A673 (cell line): ENCODE measurements around the gene PLEKHA6. TPM values are rescaled to one million over a fixed set of nuclear protein-coding genes. Genes with fewer than 3 reads are reported as not detected.

Experiments
- BruUV-seq: library from RNA; stranded (reverse); fragments of 400-500 nt; replicated peaks from 2 replicates; lab custom pipeline; 2021; lab: Mats Ljungman, UMichigan
- CTCF ChIA-PET: fragments of 300-600 bp; sonication (Branson Sonifier 250); formaldehyde crosslinking; loops from one replicate; lab custom pipeline; 2022; ENCODE audit warnings: antibody characterized with exemption; lab: Charles Lee
- POLR2A ChIA-PET: fragments of 300-600 bp; sonication (Branson Sonifier 250); formaldehyde crosslinking; loops from one replicate; lab custom pipeline; 2022; ENCODE audit warnings: antibody characterized with exemption; ENCODE audit not compliant: low non-redundant PET; lab: Charles Lee
- DNase-seq: peaks from one replicate; pipeline ENCODE4 v3.0.0-alpha.2; 2015; ENCODE audit warnings: low spot score
- H3K27ac ChIP-seq: fragments of 200-600 bp; sonication (generic); 2 replicates; pipeline ENCODE4 v1.5.1; 2016; ENCODE audit warnings: mixed run types, low read depth, mild to moderate bottlenecking, mixed read lengths, antibody characterized with exemption, low read length; ENCODE audit not compliant: poor library complexity, severe bottlenecking
- H3K27me3 ChIP-seq: fragments of 200-600 bp; sonication (generic); replicated peaks from 2 replicates; pipeline ENCODE4 v1.6.1; 2017; ENCODE audit warnings: mixed run types, low read depth, mild to moderate bottlenecking, mixed read lengths, antibody characterized with exemption, low read length; ENCODE audit not compliant: insufficient read depth, poor library complexity
- H3K36me3 ChIP-seq: fragments of 200-600 bp; sonication (generic); 2 replicates; pipeline ENCODE4 v1.6.1; 2016; ENCODE audit warnings: mixed run types, mild to moderate bottlenecking, mixed read lengths, antibody characterized with exemption, low read length; ENCODE audit not compliant: insufficient read depth, poor library complexity, severe bottlenecking
- H3K4me1 ChIP-seq: fragments of 200-600 bp; sonication (generic); 2 replicates; pipeline ENCODE4 v1.6.1; 2017; ENCODE audit warnings: mixed run types, mild to moderate bottlenecking, mixed read lengths, antibody characterized with exemption, low read length; ENCODE audit not compliant: insufficient read depth, poor library complexity, severe bottlenecking
- H3K4me3 ChIP-seq: fragments of 200-600 bp; sonication (generic); 2 replicates; pipeline ENCODE4 v1.5.1; 2016; ENCODE audit warnings: low read depth, mixed run types, mild to moderate bottlenecking, mixed read lengths, low read length; ENCODE audit not compliant: poor library complexity, severe bottlenecking
- H3K9me3 ChIP-seq: fragments of 200-600 bp; sonication (generic); 2 replicates; pipeline ENCODE4 v1.6.1; 2016; ENCODE audit warnings: mixed run types, low read depth, mild to moderate bottlenecking, mixed read lengths, antibody characterized with exemption, low read length; ENCODE audit not compliant: poor library complexity, severe bottlenecking
- EZH2 ChIP-seq: fragments of 200-600 bp; sonication (generic); IDR thresholded peaks from 2 replicates; pipeline ENCODE4 v1.6.1; 2017; ENCODE audit warnings: borderline replicate concordance, low read depth, mild to moderate bottlenecking, mixed read lengths, antibody characterized with exemption, low read length; ENCODE audit not compliant: poor library complexity, severe bottlenecking
- intact Hi-C: fragments of 100-400 bp; cut with micrococcal nuclease; formaldehyde crosslinking; loops from one replicate; pipeline ENCODE4 v1.10.0; 2022; ENCODE audit not compliant: unreplicated experiment
- total RNA-seq: library from RNA; stranded (reverse); gene quantifications from 2 replicates; pipeline ENCODE4 v1.2.3, GENCODE V29; 2021
- TF ChIP-seq, protein P1 (sequence below): fragments of 300-800, 200-600 bp; sonication (generic); conservative IDR thresholded peaks from 2 replicates; pipeline ENCODE4 v1.5.1; 2017; ENCODE audit warnings: low read depth, mild to moderate bottlenecking, antibody characterized with exemption, low read length, moderate library complexity, mixed read lengths

PLEKHA6 gene
- total RNA-seq, 1 experiment from 2014 or later = 0.58 TPM

DNA sequence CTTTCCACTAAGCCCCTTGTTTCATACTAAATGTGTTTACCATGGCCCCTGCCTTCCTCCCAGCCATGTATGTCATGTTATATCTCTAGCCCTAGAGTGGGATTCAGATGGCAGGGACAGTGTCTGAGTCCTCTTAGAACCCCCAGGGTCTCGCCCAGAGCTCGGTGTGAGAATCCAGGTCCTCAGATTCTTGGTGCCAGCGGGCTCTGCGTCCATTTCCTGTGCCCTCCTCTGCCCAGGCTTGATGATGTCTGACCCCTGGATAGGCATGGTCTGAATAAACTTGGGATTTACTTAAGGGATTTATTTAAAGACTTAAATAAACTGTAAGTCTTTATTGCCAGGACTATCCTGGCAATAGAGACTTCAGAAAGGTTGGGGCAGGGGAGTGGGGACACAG, 157.2 kb downstream of the PLEKHA6 start:
- CTCF ChIA-PET = no interaction called here
- no peak overlapping the region for H3K4me3 ChIP-seq
- intact Hi-C loops = no loop called here
- POLR2A ChIA-PET = no interaction called here
- no peaks in the 10 kb centered on the region for H3K4me1 ChIP-seq
- no peak for TF ChIP-seq EZH2
- TF ChIP-seq, protein P1, sequence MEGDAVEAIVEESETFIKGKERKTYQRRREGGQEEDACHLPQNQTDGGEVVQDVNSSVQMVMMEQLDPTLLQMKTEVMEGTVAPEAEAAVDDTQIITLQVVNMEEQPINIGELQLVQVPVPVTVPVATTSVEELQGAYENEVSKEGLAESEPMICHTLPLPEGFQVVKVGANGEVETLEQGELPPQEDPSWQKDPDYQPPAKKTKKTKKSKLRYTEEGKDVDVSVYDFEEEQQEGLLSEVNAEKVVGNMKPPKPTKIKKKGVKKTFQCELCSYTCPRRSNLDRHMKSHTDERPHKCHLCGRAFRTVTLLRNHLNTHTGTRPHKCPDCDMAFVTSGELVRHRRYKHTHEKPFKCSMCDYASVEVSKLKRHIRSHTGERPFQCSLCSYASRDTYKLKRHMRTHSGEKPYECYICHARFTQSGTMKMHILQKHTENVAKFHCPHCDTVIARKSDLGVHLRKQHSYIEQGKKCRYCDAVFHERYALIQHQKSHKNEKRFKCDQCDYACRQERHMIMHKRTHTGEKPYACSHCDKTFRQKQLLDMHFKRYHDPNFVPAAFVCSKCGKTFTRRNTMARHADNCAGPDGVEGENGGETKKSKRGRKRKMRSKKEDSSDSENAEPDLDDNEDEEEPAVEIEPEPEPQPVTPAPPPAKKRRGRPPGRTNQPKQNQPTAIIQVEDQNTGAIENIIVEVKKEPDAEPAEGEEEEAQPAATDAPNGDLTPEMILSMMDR = no peak
- no peaks in the 10 kb centered on the region for H3K9me3 ChIP-seq
- no peak for DNase-seq
- BruUV-seq = no TSS peak
- H3K27me3 ChIP-seq = peaks cover 16% of the 10 kb centered on the region
- H3K36me3 ChIP-seq = no peaks in the 10 kb centered on the region
- no peak overlapping the region for H3K27ac ChIP-seq

DNA sequence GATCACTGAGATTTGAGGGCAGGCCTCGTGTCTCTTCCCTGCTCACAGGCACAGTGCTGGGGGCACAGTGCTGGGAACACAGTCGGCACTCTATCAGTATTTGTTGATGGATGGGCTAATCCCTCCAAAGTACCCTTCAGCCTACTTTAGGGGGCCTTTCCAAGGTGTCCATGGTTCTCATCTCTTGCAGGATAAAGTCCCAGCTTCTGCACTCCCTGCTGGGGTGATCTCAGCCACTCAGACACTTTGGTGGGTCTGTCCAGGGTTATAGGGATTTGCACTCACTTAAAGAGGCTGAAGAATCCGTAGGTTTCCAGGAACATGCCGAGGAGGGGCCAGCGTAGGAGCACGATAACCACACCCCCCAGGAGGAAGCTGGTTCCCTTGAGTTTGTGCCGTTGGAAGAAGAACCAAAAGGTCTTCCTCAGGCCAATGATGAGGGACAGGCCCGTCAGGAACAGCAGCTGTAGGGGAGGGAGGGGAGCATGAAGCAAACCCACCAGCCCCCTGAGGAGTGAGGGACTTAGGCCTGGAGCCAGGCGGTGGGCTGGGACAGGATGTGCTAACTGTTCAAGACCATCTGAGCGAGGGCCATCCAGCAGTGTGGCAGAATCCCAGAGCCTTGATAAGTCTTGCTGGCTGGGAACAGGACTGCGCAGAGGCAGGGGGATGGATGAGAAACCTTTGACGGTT, 158.2 kb downstream of the PLEKHA6 start:
- no peak for DNase-seq
- no peaks in the 10 kb centered on the region for H3K9me3 ChIP-seq
- no peak for TF ChIP-seq EZH2
- TF ChIP-seq, protein P1 = no peak
- intact Hi-C loops = no loop called here
- no peaks in the 10 kb centered on the region for H3K36me3 ChIP-seq
- peaks cover 16% of the 10 kb centered on the region for H3K27me3 ChIP-seq
- H3K27ac ChIP-seq = no peak overlapping the region
- ChIA-PET POLR2A (no interaction called here), CTCF (no interaction called here)
- H3K4me1 ChIP-seq = no peaks in the 10 kb centered on the region
- H3K4me3 ChIP-seq = no peak overlapping the region
- no TSS peak for BruUV-seq

DNA sequence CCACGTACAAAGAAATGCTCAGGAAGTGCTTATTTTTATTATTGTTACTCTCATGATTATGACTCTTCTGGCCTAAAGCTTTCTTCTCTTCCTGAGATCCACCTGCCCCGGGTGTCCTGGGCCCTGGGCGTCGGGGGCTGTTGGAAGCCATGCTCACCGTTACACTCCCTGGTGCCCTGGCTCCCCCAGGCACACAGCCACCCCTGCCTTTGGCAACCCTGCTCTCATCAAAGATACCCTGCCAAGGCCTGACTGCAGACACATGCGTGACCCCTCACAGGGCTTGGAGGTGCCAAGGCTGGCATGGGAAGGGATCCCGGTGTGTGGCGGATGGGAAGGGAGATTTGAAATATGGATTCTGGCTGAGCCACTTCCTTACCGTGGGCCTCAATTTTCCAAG, 160.2 kb downstream of the PLEKHA6 start:
- POLR2A ChIA-PET = no interaction called here
- DNase-seq = no peak

More for the DNA sequence above, 160.2 kb downstream of the PLEKHA6 start:
- no peaks in the 10 kb centered on the region for H3K36me3 ChIP-seq
- intact Hi-C loops = no loop called here
- H3K27ac ChIP-seq = no peak overlapping the region
- BruUV-seq = no TSS peak
- CTCF ChIA-PET = no interaction called here
- H3K4me1 ChIP-seq = no peaks in the 10 kb centered on the region
- TF ChIP-seq, protein P1 = no peak
- no peak for TF ChIP-seq EZH2
- no peaks in the 10 kb centered on the region for H3K9me3 ChIP-seq
- H3K4me3 ChIP-seq = no peak overlapping the region
- H3K27me3 ChIP-seq = peaks cover 6% of the 10 kb centered on the region
